WTC11 (cell line): ENCODE measurements around the gene RAB3B. TPM values are rescaled to one million over a fixed set of nuclear protein-coding genes. Genes with fewer than 3 reads are reported as not detected.

Experiments used
- ATAC-seq: fragments of 200-7000 bp; cut with Tn5 transposase; 2 replicates; pipeline ENCODE4 v1.10.0; 2021; ENCODE audit warnings: mild to moderate bottlenecking, moderate library complexity
- CTCF ChIA-PET: fragments of 300-600 bp; sonication (Branson Sonifier 250); formaldehyde crosslinking; loops from one replicate; lab custom pipeline; 2021; ENCODE audit warnings: antibody characterized with exemption; lab: Charles Lee
- POLR2A ChIA-PET: fragments of 350-600 bp; sonication (Branson Sonifier 250); formaldehyde crosslinking; loops from one replicate; lab custom pipeline; 2021; ENCODE audit warnings: antibody characterized with exemption; lab: Charles Lee
- DNase-seq: peaks from one replicate; pipeline ENCODE4 v3.0.0; 2021; ENCODE audit warnings: low spot score
- H3K27ac Mint-ChIP-seq: 2 replicates; pipeline ENCODE4 v1.8.0; 2021; ENCODE audit warnings: mixed read lengths
- H3K27me3 Mint-ChIP-seq: 2 replicates; pipeline ENCODE4 v1.8.0; 2021; ENCODE audit warnings: low read depth, mild to moderate bottlenecking, moderate library complexity, mixed read lengths
- H3K36me3 Mint-ChIP-seq: 2 replicates; pipeline ENCODE4 v1.8.0; 2021; ENCODE audit warnings: mixed read lengths
- H3K4me1 Mint-ChIP-seq: 2 replicates; pipeline ENCODE4 v1.8.0; 2022; ENCODE audit warnings: mixed read lengths
- H3K4me3 Mint-ChIP-seq: 2 replicates; pipeline ENCODE4 v1.8.0; 2021; ENCODE audit warnings: mild to moderate bottlenecking, moderate library complexity, mixed read lengths
- H3K9me3 Mint-ChIP-seq: 2 replicates; pipeline ENCODE4 v1.8.0; 2021; ENCODE audit warnings: mixed read lengths
- AR ChIP-seq: fragments of 250-450 bp; sonication (Bioruptor Pico); IDR thresholded peaks from 2 replicates; pipeline ENCODE4 v1.9.0; 2021; ENCODE audit warnings: mild to moderate bottlenecking
- CDX4 ChIP-seq: fragments of 250-450 bp; sonication (Bioruptor Pico); IDR thresholded peaks from 2 replicates; pipeline ENCODE4 v1.9.0; 2021; ENCODE audit warnings: moderate library complexity, mild to moderate bottlenecking, inconsistent platforms, borderline replicate concordance
- CREB1 ChIP-seq: sonication (generic); formaldehyde crosslinking; IDR thresholded peaks from 2 replicates; pipeline ENCODE4 v1.8.0; 2023; ENCODE audit warnings: mild to moderate bottlenecking, missing genetic modification reagents
- EMX1 ChIP-seq: fragments of 250-450 bp; sonication (Bioruptor Pico); IDR thresholded peaks from 2 replicates; pipeline ENCODE4 v1.8.0; 2021; ENCODE audit warnings: mild to moderate bottlenecking
- ERG ChIP-seq: fragments of 250-450 bp; sonication (Bioruptor Pico); IDR thresholded peaks from 2 replicates; pipeline ENCODE4 v1.8.0; 2021; ENCODE audit warnings: mild to moderate bottlenecking
- FOXK1 ChIP-seq: sonication (generic); formaldehyde crosslinking; IDR thresholded peaks from 2 replicates; pipeline ENCODE4 v1.8.0; 2022; ENCODE audit warnings: mild to moderate bottlenecking, moderate library complexity, missing genetic modification reagents
- GABPB1 ChIP-seq: sonication (generic); formaldehyde crosslinking; IDR thresholded peaks from 2 replicates; pipeline ENCODE4 v1.8.1; 2023; ENCODE audit warnings: mild to moderate bottlenecking, missing genetic modification reagents
- IRF1 ChIP-seq: sonication (generic); formaldehyde crosslinking; IDR thresholded peaks from 2 replicates; pipeline ENCODE4 v1.8.0; 2023; ENCODE audit warnings: missing genetic modification reagents
- IRF2 ChIP-seq: sonication (generic); formaldehyde crosslinking; IDR thresholded peaks from 2 replicates; pipeline ENCODE4 v1.8.0; 2022; ENCODE audit warnings: low read depth, missing genetic modification reagents, borderline replicate concordance
- KAT7 ChIP-seq: sonication (generic); formaldehyde crosslinking; IDR thresholded peaks from 2 replicates; pipeline ENCODE4 v1.8.1; 2023; ENCODE audit warnings: missing genetic modification reagents, mild to moderate bottlenecking, borderline replicate concordance
- MAX ChIP-seq: sonication (generic); formaldehyde crosslinking; IDR thresholded peaks from 2 replicates; pipeline ENCODE4 v1.8.0; 2022; ENCODE audit warnings: mild to moderate bottlenecking, missing genetic modification reagents
- SP1 ChIP-seq: sonication (generic); formaldehyde crosslinking; conservative IDR thresholded peaks from 2 replicates; pipeline ENCODE4 v1.8.1; 2022; ENCODE audit warnings: missing genetic modification reagents
- TCF7 ChIP-seq: sonication (generic); formaldehyde crosslinking; IDR thresholded peaks from 2 replicates; pipeline ENCODE4 v1.8.0; 2022; ENCODE audit warnings: mild to moderate bottlenecking, low read depth, missing genetic modification reagents, moderate library complexity
- ZNF121 ChIP-seq: sonication (generic); formaldehyde crosslinking; IDR thresholded peaks from 2 replicates; pipeline ENCODE4 v1.8.0; 2023; ENCODE audit warnings: missing genetic modification reagents
- ZNF396 ChIP-seq: fragments of 250-450 bp; sonication (Bioruptor Pico); IDR thresholded peaks from 2 replicates; pipeline ENCODE4 v1.8.0; 2021; ENCODE audit warnings: mild to moderate bottlenecking, moderate library complexity, borderline replicate concordance
- ZNF671 ChIP-seq: fragments of 250-450 bp; sonication (Bioruptor Pico); IDR thresholded peaks from 2 replicates; pipeline ENCODE4 v1.8.0; 2021; ENCODE audit warnings: mild to moderate bottlenecking
- total RNA-seq: library from RNA; stranded (reverse); gene quantifications from 3 replicates; pipeline ENCODE4 v1.2.3, GENCODE V29; 2021
- TF ChIP-seq, protein P1 (sequence below): sonication (generic); formaldehyde crosslinking; IDR thresholded peaks from 2 replicates; pipeline ENCODE4 v1.8.1; 2022; ENCODE audit warnings: low read depth, missing genetic modification reagents, borderline replicate concordance
- TF ChIP-seq, protein P2 (sequence below): sonication (generic); formaldehyde crosslinking; IDR thresholded peaks from 2 replicates; pipeline ENCODE4 v1.8.1; 2023; ENCODE audit warnings: mild to moderate bottlenecking, missing genetic modification reagents, moderate library complexity
- TF ChIP-seq, protein P3 (sequence below): sonication (generic); formaldehyde crosslinking; IDR thresholded peaks from 2 replicates; pipeline ENCODE4 v1.8.1; 2022; ENCODE audit warnings: low read depth, mild to moderate bottlenecking, moderate library complexity, missing genetic modification reagents, borderline replicate concordance

RAB3B gene
- total RNA-seq, 1 experiment from 2014 or later = 36.9 TPM

DNA sequence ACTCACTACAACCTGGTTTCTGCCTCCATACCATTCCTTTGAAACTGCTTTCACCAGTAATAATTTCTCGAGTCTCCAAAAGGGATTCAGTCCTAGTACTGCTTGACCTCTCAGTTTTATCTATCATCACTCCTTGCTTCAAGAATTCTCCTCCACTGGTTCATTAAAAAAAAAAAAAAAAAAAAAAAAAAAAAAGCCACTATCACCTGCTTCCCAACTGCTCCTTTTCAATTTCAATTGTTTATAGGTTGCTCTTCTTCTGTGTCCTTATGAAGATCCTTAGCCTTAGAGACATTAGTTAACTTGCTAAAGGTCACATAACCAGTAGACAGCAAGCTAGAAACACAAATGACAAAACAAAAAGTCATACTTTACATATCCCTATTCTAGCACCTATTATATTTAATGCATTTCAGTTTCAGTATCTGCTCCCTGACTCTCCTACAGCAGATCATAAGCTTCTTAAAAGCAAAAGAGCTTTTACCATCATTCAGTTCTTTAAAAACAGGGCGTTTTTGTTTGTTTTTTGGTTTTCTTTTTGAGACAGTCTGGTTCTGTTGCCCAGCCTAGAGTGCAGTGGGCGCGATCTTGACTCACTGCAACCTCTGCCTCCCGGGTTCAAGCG lies 119.0 kb downstream of the RAB3B start:
- DNase-seq = no peak
- H3K4me3 Mint-ChIP-seq = no peak overlapping the region
- no peak for ATAC-seq
- TF ChIP-seq FOXK1 (CRISPR knock-in tag) (no peak), SP1 (CRISPR knock-in tag) (no peak)
- no peaks in the 10 kb centered on the region for H3K27me3 Mint-ChIP-seq
- peaks cover 30% of the 10 kb centered on the region for H3K4me1 Mint-ChIP-seq
- ChIA-PET POLR2A (no interaction called here), CTCF (no interaction called here)
- peaks cover 3% of the 10 kb centered on the region for H3K36me3 Mint-ChIP-seq
- H3K9me3 Mint-ChIP-seq = no peaks in the 10 kb centered on the region
- peak overlapping the region; percentile 47; the same call in 1 of the 2 replicates for H3K27ac Mint-ChIP-seq

DNA sequence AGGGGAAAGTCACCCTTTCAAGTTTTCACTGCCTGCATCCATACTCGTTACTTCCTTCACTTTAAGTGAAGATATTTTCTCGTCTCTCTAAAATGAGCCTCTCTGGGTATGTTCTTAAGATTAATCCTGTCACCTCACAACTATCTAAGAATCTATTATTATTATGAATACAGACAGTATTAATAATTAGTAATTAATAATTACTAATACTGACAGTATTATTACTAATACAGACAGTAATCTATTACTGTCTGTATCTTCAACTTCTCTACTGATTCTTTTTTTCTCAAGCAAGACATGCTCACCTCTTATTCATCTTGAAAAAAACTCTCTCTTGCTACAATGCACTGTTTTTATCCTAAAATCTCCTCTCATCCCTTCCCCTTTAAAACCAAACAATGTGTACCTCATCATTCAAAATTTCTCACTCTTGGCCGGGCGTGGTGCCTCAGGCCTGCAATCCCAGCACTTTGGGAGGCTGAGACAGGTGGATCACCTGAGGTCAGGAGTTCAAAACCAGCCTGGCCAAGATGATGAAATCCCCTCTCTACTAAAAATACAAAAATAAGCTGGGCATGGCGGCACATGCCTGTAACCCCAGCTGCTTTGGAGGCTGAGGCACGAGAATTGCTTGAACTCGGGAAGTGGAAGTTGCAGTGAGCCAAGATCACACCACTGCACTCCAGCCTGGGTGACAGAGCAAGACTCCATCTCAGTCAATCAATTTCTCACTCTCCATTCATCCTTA lies 119.7 kb downstream of the RAB3B start:
- Mint-ChIP-seq H3K36me3 (peaks cover 3% of the 10 kb centered on the region), H3K4me1 (peaks cover 29% of the 10 kb centered on the region), H3K4me3 (no peak overlapping the region)
- CTCF ChIA-PET = interaction anchor here (1.1 kb wide), 1 partner anchor 52 kb away, joined by 3 read pairs; no protein-coding TSS in a partner anchor
- TF ChIP-seq TCF7 (CRISPR knock-in tag) = no peak
- TF ChIP-seq CDX4 (CRISPR knock-in tag) = no peak
- TF ChIP-seq AR = no peak
- TF ChIP-seq ZNF671 (CRISPR knock-in tag) = no peak
- TF ChIP-seq ZNF121 (CRISPR knock-in tag) = no peak
- TF ChIP-seq, protein P1, sequence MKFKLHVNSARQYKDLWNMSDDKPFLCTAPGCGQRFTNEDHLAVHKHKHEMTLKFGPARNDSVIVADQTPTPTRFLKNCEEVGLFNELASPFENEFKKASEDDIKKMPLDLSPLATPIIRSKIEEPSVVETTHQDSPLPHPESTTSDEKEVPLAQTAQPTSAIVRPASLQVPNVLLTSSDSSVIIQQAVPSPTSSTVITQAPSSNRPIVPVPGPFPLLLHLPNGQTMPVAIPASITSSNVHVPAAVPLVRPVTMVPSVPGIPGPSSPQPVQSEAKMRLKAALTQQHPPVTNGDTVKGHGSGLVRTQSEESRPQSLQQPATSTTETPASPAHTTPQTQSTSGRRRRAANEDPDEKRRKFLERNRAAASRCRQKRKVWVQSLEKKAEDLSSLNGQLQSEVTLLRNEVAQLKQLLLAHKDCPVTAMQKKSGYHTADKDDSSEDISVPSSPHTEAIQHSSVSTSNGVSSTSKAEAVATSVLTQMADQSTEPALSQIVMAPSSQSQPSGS (CRISPR knock-in tag) = no peak
- TF ChIP-seq EMX1 = no peak
- no peak for TF ChIP-seq IRF1 (CRISPR knock-in tag)
- TF ChIP-seq IRF2 (CRISPR knock-in tag) = no peak
- no peak for TF ChIP-seq GABPB1 (CRISPR knock-in tag)
- TF ChIP-seq, all 79 proteins: peak for 0
- H3K27me3 Mint-ChIP-seq = no peaks in the 10 kb centered on the region
- no peak for ATAC-seq
- POLR2A ChIA-PET = no interaction called here
- peak overlapping the region; percentile 39 for H3K27ac Mint-ChIP-seq
- H3K9me3 Mint-ChIP-seq = no peaks in the 10 kb centered on the region
- DNase-seq = no peak

- Mint-ChIP-seq H3K36me3 (no peaks in the 10 kb centered on the region; the same call in 1 of the 2 replicates), H3K9me3 (no peaks in the 10 kb centered on the region), H3K4me1 (peaks cover 12% of the 10 kb centered on the region), H3K4me3 (no peak overlapping the region), H3K27ac (peak overlapping the region; percentile 75; the same call in 1 of the 2 replicates), H3K27me3 (no peaks in the 10 kb centered on the region)
- DNase-seq (no peak), ATAC-seq (no peak)
- ChIA-PET POLR2A (no interaction called here), CTCF (no interaction called here)
- TF ChIP-seq CDX4 (CRISPR knock-in tag) (no peak), KAT7 (no peak), MAX (CRISPR knock-in tag) (no peak), CREB1 (CRISPR knock-in tag) (no peak), ZNF396 (no peak), ERG (CRISPR knock-in tag) (no peak)
- TF ChIP-seq, protein P2, sequence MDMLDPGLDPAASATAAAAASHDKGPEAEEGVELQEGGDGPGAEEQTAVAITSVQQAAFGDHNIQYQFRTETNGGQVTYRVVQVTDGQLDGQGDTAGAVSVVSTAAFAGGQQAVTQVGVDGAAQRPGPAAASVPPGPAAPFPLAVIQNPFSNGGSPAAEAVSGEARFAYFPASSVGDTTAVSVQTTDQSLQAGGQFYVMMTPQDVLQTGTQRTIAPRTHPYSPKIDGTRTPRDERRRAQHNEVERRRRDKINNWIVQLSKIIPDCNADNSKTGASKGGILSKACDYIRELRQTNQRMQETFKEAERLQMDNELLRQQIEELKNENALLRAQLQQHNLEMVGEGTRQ = no peak
- TF ChIP-seq, protein P3, sequence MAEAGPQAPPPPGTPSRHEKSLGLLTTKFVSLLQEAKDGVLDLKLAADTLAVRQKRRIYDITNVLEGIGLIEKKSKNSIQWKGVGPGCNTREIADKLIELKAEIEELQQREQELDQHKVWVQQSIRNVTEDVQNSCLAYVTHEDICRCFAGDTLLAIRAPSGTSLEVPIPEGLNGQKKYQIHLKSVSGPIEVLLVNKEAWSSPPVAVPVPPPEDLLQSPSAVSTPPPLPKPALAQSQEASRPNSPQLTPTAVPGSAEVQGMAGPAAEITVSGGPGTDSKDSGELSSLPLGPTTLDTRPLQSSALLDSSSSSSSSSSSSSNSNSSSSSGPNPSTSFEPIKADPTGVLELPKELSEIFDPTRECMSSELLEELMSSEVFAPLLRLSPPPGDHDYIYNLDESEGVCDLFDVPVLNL (CRISPR knock-in tag) = no peak
These were observed 122.8 kb downstream of the RAB3B start for GRCh38 chr1:51867479-51868232.
